NB4 (cell line): Measurements from ENCODE around the gene KLF16.

ENCODE experiments used
- POLR2A ChIP-seq: IDR thresholded peaks from 2 replicates; pipeline ENCODE4 v1.6.1; 2011; ENCODE audit warnings: mild to moderate bottlenecking; ENCODE audit not compliant: insufficient read length; ENCODE audit errors: extremely low read depth
- TF ChIP-seq, protein P1 (sequence below): IDR thresholded peaks from one replicate; pipeline ENCODE4 v1.5.1; 2012; ENCODE audit warnings: low read depth, low read length
- TF ChIP-seq, protein P2 (sequence below): IDR thresholded peaks from 2 replicates; pipeline ENCODE4 v1.6.1; 2011; ENCODE audit warnings: low read depth, low read length

DNA sequence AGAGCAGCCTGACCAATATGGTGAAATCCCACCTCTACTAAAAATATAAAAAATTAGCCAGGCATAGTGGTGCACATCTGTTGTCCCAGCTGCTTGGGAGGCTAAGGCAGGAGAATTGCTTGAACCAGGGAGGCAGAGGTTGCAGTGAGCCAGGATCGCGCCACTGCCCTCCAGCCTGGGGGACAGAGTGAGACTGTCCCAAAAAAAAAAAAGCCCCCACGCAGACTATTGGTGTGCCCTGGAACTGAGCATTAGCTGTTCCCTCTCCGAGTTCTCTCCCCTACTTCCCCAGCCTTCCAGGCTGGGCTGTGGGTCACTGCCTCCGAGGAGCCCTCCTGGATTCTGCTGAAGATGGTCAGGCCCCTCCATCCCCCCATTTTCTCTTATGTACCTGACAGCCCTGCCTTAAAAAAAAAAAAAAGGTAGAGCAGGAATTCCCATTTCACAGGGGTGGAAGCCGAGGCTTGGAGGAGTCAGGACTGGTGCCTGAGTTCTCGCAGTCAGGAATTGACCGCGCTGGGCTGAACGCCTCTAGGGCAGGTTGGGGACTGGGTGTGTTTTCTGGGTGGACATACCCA lies 43.7 kb upstream of the KLF16 start:
- TF ChIP-seq POLR2A: no peak
- TF ChIP-seq, protein P1, sequence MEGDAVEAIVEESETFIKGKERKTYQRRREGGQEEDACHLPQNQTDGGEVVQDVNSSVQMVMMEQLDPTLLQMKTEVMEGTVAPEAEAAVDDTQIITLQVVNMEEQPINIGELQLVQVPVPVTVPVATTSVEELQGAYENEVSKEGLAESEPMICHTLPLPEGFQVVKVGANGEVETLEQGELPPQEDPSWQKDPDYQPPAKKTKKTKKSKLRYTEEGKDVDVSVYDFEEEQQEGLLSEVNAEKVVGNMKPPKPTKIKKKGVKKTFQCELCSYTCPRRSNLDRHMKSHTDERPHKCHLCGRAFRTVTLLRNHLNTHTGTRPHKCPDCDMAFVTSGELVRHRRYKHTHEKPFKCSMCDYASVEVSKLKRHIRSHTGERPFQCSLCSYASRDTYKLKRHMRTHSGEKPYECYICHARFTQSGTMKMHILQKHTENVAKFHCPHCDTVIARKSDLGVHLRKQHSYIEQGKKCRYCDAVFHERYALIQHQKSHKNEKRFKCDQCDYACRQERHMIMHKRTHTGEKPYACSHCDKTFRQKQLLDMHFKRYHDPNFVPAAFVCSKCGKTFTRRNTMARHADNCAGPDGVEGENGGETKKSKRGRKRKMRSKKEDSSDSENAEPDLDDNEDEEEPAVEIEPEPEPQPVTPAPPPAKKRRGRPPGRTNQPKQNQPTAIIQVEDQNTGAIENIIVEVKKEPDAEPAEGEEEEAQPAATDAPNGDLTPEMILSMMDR: no peak
- TF ChIP-seq, protein P2, sequence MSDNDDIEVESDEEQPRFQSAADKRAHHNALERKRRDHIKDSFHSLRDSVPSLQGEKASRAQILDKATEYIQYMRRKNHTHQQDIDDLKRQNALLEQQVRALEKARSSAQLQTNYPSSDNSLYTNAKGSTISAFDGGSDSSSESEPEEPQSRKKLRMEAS: no peak
